HG03139 (cell line): ENCODE data around the gene TANC1.

ENCODE experiments used
- ATAC-seq: cut with Tn5 transposase; IDR thresholded peaks from one replicate; pipeline ENCODE4 v1.9.1; 2021; ENCODE audit not compliant: unreplicated experiment

The TANC1 gene

DNA sequence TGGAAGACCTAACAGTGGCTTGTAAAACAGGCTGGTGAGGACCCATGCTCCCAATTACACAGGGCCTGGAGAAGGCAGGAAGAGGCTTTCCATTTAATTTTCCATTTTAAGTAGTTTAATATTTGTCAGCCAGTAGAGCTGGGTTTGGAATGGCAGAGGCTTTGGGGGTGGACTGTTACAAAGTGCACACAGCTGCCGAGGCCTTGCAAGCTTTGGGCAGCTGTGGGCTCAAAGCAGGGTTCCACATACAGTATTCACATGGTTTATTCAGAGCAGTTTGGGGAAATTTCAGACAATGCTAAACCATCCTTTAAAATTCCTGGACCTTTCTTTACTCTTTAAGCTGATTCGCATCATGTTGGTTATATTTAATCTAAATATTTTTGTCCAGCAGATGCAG is 185.5 kb downstream of the TANC1 start:
- ATAC-seq = no peak

DNA sequence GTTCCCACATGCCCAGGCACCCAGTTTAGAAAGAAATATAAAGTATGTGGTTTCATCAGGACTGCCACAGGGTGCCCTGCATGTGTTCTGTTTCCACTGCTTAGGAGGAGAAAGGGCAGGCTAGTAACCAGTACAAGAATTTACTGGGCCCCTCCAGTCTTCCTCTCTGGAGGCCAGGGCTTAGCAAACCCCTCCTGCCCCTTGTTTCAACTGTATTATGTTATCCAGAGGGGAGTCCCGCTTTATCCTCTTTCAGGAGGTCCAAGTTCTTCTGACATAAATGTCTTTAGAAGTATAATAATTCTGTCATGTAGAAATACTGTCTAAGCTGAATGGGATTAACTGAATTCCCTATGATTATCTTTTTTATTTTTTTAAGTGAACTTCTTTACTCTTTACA is 185.9 kb downstream of the TANC1 start:
- no peak for ATAC-seq

DNA sequence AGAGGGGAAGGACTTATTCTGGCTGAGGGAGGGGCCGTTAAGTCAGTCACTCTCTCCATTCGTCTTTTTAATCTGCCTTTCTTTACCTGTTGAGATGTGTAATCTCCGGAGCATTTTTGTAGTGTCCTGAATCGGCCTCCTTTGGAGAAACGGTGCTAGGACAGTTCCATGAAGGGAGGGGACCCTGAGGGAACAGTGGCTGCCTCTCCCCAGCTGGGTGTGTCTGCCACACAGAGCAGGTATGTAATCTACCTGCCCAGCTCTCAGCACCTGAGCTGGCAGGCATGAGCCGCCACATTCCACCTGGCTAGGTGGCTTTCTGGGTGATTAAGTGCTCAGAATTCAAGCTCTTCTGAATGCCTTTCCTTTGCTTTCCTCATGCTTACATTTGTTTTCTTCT is 186.9 kb downstream of the TANC1 start:
- ATAC-seq = no peak

DNA sequence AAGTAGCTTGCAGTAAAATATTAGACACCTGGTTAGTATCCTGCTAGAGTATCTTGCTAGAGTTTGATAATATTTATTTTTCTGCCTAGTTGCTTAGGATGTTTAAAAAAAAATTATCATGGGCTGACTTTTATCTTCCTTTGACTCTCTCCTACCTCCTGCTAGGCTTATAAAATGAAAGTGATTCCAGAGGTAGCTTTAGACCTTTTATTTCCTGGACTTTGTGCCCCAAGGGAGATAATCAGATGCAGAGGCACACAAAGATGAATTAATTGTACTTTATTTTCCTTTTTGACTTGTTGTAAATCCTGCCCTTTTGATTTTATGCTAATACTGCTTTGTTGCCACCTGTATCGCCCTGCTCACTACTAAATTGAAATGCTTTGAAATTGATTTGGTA is 187.4 kb downstream of the TANC1 start:
- ATAC-seq = no peak

DNA sequence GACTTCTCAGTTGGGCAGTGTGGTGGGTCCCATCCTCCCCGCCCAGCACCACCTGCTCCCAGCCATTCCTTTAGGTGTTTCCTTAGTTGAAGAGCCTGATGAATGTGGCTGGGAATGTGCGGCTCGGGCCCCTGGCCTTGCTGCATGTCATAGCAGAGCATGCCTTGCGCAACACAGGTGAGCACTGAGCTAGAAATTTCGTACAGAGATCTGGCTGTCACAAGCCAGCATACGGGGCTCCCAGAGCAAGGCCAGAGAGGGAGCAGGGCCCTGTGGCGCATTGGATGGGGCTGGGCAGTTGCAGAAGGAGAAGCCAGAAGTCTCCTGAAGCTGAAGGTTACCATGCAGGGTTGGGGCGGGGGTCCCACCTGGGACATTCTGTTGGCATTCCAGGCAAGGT is 188.4 kb downstream of the TANC1 start:
- ATAC-seq = no peak

DNA sequence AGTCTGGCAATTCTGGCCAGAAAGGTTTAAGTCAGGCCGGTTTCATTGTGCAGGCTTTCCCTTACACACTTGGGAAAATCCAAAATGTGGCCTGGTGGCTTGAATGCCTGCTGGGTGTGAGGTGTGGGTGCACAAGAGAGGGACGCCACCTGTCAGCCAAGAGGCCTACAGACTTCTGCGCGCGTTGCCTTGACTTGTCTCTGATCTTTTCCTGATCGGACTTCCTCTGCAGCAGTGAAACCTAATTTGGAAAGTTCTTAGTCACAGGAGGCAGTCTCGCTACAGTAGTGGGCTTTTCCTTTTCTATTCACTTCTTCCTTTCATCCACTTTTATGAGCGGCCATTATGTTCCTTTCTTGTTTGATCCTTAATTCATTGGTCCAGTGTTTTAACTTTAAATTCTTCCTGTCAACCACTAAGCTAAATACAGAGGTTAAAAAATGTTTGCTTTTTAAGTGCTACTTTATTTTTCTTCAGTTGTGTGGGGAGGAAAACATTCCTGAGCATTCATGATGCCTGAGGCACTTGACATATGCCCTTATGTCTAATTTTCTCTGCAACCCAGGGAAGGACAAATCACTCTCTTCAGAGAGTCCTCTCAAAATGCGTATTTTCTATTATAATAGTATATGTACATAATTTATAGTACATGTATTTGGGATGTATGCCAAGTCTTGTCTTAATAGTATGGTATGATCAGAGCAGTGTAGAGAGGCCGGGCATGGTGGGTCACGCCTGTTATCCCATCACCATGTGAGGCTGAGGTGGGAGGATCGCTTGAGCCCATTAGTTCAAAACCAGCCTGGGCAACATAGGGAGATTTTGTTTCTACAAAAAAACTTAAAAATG is 189.1 kb downstream of the TANC1 start:
- ATAC-seq = no peak

DNA sequence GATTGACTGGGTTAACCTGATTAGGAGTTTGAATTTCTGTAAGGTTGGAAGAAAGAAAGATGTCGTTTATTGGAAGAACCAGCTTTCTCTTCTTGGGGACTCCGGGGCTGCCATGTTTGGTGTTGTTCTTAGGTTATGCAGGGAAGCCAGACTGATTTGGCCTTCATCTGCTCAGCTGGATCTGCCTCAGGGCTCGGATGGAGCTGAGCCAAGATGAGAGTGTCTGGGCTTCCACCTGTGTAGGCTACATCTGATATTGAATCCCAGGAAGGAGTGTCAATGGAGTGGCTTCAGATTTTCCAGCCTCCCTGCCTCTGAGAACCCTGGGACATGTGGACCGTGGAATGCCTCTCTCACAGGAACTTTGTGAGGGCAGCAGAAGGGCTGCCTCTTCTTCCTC is 192.0 kb downstream of the TANC1 start:
- no peak for ATAC-seq

DNA sequence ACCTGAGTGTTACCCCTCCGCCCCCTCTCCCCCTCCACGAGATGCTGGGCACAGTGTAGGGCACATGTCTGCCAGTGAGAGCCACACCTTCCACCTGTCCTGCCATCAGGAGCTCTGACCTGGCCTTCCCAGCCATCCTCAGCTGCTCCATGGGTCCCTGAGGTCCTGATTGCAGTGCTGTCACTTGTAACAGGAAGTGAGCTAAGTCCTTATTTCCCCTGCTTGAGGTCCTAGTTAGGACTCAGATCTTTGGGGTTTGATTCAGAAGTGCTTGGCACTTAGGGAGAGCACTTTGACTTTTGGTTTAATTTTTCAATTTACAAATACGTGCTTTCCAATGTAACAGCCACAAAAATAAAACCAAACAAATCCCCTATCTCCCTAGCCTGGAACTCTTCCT is 192.5 kb downstream of the TANC1 start:
- ATAC-seq = no peak

DNA sequence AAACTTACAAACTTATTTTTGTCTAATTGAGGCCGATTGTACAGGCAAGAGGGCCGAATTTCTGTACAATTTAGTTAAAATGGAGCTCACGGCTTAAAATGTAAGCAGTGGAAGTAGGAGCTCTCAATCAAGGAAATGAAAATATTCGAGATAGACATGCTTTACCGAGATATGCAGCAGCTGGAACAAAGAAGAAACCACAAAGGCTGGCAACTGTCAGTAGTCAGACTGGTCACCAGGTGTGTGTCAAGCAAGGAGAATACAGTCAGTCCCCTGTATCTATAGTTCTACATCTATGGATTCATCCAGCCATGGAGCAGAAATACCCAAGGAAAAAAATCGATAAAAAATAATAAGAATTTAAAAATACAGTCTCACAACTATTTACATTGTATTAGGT is 195.5 kb downstream of the TANC1 start:
- no peak for ATAC-seq

DNA sequence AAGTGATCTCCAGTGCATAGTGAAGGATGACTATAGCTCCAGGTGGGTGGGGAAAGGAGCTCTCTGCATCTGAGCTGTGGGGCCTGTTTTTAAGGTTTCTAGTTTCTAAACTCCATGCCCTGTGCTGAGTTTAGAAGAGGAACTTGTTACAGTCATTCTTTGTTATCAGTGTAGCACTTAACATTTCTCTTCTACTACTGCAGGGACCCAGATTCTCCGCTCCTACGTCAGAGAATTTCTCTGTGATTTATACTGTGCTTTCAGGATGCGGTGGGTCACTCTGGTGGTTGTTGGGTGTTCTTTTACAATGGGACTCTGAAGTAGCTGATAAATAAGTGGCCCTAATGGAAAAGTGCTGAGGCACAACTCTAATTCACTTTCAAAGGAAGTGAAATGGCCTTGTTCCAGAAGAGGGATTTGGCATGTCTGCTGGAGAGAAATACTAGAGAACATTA is 196.0 kb downstream of the TANC1 start:
- no peak for ATAC-seq

DNA sequence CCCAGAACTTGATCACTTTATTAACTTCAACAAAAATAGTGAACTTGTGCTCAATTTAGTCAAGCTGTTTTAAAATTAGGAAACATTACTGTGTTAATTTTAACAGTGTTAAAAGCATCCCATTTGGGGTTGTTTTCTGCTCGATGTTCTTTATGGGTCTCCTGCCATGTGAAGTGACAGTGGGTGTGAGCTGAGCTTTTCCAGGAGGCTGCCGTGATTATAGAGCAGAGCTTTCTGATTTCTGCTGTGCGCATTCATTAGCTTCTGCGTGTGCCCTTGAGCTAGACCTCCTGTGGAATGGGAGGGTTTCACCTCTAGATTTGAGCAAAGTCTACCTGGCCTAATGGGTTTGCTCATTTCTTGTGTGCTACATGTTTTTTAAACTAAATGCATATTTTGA is 196.6 kb downstream of the TANC1 start:
- ATAC-seq = no peak

DNA sequence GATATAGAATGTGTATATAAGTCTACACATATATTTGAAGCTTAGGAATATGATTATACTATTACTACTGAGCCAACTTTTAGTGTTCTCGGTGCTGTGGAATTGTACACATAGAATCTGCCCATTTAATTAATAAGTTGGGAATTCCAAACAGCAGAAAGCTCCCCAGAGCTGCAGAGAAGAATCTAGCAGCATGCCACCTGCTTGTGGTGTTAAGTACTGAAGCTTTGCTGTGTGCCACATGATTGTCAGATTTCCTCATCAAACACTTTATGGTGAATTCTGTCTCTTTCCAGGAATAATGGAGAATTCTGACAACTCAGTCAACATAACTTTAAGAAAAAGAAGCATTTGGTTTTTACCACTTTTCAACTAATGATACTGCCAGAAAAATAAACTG is 200.3 kb downstream of the TANC1 start:
- ATAC-seq = no peak

DNA sequence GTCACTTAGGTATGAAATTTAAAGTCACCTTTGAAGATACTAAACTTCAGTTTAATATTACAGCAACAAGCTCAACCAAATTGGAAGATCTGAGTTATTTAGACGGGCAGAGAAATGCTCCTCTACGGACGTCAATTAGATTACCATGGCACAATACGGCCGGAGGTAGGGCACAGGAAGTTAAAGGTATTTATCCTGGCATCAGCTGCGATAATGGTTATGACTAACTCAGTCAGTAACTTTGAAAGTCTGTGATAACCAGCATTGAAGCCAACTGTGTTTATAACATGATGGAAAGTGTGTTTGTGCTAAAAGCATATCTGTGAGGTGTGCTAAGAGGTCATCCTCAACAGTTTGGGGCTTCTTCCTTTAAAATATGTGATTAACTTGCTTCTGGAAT is 200.7 kb downstream of the TANC1 start:
- no peak for ATAC-seq

DNA sequence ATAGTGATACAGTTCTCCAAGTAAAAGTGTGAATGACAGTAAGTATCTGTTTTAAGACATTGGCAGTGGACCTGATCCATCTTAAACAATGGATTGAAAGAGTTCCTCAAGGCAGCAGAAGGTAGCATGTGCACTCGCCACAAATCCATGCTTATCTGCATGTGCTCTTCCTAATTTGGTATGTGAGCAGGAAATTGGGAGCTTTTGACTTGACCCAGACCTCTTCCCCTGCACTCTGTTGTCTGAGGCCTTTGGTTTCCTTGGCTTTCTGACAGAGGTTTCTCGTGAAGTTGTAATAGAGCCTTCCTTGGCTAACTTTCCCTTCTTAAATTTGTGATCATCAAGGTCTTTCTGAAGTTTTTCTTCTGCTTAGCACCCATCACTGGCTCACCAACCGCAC is 204.0 kb downstream of the TANC1 start:
- ATAC-seq = no peak

DNA sequence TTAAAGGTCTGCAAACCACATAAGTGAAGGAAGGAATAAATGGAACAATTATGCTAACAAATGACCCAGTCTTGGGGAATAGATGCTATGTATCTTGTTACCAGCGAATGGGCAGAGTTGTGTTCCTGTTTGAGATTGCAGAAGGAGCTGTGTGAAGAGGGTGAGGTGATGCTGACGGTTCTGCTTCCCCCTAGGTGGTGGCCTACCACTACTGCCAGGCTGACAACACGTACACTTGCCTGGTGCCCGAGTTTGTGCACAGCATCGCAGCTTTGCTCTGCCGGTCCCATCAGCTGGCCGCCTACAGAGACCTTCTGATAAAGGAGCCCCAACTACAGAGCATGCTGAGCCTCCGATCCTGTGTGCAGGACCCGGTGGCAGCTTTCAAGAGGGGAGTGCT is 206.3 kb downstream of the TANC1 start:
- ATAC-seq = no peak

DNA sequence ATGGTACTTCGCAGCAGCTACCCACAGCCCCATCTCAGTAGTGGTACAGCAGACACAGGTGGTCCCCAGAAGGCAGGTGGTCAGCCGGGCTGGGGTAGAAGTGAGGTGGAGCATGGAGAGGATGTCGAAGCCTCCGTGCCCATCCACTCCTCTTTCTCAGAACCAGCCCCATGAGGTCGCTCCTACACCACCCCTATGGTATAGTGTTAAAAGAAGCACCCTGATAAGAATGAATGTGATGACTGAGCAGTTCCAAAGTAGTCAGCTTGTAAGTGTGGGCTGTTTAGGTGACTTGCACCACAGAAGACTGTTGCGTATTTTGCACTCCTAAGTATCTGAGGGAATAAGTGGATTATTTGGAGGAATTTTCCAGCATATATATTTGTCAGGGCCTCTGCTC is 206.7 kb downstream of the TANC1 start:
- no peak for ATAC-seq

DNA sequence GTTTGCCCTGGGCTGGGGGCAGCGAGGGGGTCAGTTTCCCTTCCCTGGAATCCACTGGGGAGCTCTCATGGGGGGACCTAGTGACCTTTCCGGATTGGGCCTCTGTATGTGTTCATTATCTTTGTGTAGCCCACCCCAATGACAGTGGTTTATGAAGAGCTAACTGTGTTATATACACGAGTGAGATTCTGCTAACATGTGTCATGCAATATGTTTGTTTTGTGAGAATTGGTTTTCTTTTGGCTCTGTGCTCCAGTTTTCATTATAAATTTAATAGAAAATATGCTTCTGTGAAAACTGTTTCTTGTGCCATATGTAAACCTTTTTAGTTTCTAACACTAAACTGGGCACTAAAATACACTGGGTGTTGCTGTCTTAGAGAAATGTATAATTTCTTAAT is 207.5 kb downstream of the TANC1 start:
- no peak for ATAC-seq

DNA sequence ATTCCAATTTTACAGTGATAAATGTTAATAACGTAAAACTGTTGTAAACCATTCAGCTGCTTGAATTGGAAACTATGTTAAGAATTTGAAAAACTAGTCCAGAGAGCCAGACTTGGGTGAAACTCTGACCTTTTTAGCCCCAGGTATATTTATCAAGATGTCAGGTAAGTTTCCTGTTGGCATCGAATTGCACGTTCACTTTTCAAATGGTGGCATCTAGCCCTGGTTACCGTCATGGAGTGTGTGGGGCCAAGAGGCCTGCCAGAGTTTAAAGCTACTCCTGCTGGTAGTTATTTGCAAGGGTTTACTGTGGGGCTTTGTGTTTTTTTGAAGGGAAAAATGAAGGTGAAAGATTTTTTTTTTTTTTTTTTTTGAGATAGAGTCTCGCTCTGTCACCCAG is 208.1 kb downstream of the TANC1 start:
- ATAC-seq = no peak

DNA sequence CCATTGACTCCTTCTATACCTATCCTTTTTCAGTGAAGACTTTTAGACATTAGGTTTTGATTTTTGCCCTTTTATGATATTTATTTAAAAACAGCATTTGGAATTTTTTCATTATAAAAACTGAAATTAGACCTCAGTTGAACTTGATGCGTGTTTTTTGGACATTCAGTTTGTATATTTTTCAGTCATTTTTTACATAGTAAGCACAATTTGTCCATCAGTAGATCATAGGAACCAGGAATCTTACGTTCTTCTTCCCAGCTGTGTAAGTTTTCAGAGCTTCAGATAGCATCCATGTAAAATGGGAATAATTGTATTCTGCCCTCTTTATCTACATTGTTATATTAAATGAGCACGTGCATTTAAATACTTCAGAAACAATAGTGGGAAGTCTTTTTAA is 208.9 kb downstream of the TANC1 start:
- no peak for ATAC-seq

DNA sequence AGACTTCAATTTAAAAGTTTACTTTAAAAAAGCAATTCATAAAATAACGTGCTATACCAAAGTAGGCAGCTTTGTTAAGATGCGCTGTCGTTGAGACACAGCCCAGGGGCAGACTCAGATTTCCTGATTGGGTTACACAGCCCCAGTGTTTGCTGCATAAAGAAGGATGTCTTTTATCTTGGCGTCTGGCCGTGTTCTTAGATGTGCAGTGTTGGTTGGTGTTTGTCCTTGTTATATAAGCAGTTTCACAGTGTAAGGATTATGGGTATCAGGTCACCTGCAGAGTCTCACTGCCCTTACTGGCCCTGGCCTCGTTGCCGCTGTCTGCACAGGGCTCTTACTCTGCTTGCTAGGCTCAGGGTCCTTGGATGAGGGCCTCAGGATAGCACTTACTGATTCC is 209.5 kb downstream of the TANC1 start:
- ATAC-seq = no peak

DNA sequence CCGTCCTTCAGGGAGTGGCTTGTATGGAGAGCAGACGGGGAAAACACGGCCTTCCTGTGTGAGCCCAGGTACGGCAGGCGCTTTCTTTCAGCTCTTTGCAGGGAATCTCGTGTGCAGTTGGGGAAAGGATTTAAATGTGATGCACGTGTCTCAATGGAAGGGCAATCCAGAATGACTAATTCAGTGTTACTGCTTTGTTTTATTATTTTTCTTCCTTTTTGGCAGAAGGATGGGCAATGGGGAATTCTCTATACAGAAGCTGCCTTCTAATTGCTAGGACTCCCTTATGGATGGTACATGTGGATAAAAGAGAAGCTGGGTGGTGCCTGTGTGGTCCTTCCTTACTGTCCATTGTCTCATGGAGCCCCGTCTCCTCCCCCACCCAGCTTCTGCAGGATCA is 210.7 kb downstream of the TANC1 start:
- ATAC-seq = no peak

DNA sequence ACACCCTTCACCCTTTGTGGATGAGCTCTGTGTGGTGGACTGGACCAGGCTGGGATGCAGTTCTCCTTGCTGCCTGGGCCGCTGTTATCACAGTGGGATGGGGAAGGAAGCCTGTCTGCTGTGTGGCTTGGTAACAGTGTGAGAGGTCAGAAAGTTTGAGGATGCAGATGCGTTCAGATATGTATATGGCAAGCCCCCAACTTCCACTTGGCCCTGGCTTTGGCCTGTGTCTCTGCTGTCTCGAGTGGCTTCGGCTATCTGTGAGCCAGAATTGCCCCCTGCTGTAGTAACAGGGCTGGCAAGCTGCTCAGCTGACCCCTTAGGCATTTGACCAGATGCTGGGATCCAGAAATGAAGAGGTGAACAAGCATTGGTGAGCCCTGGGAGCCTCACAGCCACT is 211.3 kb downstream of the TANC1 start:
- ATAC-seq = no peak

DNA sequence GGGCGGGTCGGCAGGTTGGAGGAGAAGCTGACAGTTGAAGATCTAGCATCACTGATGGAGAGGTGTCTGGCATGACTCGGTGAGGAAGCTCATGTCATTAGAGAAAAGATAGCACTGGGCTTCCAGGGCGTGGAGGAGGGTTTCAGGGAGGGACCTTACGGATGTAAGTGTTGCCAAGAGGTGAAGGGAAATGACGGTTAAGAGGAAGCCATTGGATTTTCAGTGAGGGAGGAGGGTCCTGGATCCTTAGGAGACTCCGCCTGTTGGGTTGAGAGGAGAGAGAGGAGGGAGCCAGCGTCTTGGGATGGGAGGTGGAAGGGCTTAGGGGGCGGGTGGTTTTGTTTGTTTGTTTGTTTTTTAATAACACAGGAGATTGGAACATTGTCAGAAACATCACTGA is 214.9 kb downstream of the TANC1 start:
- ATAC-seq = no peak
